Stimulated activated CD8-positive, alpha-beta memory T cell treated with anti-CD3 and anti-CD28 coated beads, Interleukin-4, amount 100 ng/mL, for 48 hours (primary cell): ENCODE data around the gene RHOT2.
A peak's percentile ranks its signal among the peaks of the same experiment; 100 is the strongest.

Experiments
- DNase-seq: peaks from one replicate; pipeline ENCODE4 v3.0.0-alpha.2; 2020

RHOT2 gene

GRCh38 chr16:632486-633335 is 35.2 kb upstream of the RHOT2 start:
- DNase-seq = no peak

- DNase-seq = no peak
Measured at GRCh38 chr16:633336-634050, 34.4 kb upstream of the RHOT2 start.

- DNase-seq = no peak
Measured at GRCh38 chr16:634051-634670, 33.8 kb upstream of the RHOT2 start.

- DNase-seq = no peak
Measured at GRCh38 chr16:634996-635395, 32.9 kb upstream of the RHOT2 start.

DNA sequence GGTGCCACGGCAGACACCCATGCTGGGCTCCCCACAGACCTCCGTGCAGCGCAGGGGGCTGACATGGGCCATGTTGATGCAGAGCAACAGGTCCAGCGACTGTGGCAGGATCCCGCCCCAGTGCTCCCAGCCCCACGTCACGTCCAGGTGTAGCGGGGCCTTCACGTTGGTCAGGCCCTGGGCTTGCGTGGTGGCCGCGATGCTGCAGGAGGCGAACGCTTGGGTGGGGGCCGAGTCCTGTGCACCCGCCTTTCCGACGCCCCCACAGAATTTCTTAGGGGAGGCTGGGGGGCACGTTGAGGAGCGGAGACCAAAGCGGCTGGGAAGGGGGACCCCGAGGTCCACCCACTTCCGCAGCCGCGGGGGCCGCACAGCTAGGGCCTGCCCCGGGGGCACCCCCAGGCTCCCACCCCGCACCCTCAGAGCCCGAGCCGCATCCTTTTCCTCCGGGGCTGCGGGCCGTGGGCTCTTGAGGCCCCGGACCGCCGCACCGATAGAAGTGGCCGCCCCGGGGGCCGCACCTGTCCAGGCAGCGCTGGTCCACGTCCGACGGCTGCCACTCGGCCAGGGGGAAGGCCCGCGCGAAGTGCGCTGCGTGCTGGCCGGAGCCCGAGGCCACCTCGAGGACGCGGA is 32.2 kb upstream of the RHOT2 start:
- DNase-seq = no peak

- peak; percentile 98 for DNase-seq
Measured at GRCh38 chr16:636206-637080, 31.5 kb upstream of the RHOT2 start, which contains the start of gene METTL26. METTL26 (minus strand) TSS chr16:636305; CDS start chr16:636290, 15 bp downstream.

DNA sequence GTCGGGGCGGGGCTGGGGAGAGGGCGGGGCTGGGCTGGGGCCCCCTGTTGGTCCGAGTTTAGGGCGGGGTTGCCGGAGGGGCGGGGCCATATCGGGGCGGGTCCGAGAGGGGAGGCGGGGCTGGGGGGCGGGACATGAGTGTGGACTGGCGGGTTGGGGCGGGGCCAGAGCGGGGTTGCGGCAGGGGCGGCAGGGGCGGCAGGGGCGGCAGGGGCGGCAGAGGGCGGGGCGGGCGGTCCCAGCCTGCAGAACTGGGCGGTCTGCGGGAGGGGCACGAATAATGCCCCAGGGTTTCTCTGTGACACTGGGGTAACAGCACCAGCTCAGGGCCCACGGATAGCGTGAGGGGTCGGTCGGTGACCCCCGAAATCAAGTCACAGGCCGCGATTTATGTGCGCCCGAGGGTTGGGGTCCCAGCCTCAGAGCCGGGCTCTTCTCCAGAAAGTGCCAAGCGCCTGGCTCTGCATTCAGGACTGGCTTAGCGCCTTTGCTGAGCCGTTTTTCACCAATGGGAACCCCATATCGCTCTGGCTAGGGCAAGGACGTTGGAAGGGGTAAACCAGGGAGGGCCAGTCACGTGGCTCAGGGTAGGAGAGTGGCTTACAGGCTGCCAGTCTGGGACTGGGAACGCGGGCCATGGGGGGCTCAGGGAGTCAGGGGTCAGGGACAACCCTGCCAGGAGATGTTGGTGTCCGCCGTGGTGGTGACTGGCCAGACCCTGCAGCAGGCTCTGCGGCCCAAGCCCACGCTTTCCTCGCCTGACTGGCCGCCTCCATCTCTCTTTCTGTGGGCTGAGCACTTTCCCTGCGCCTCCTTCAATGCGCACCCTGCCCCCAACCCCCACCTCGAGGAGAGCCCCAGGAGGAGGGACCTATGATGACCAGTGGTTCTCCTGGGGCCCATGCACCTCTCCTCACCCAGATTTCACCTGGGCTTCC is 30.6 kb upstream of the RHOT2 start:
- peak; percentile 91 for DNase-seq

DNA sequence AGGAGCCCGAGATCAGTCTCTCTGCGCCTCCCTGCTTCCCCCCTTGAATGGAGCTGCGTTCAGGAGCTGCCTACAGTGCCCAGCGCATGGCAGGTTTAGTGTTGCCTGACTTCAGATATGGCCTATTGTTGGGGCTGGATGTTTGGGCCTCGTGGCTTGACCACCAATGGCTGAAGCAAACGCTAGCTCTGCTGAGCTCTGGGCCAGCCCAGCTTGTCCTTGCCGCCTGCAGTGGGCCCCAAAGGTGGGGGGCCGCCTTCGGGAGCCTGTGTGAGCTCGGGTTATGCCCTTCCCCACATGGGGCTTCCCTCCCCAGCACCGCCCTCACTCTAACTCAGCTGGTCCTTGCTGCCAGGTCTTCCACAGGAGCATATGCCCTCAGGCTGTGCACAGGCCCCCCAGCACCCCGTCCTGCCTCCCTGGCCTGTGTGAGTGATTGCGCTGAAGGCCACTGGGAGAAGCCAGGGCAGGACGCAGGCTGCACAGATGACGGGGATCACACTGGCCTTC is 29.8 kb upstream of the RHOT2 start:
- DNase-seq = no peak

- no peak for DNase-seq
Measured at GRCh38 chr16:638836-639235, 29.1 kb upstream of the RHOT2 start.

DNA sequence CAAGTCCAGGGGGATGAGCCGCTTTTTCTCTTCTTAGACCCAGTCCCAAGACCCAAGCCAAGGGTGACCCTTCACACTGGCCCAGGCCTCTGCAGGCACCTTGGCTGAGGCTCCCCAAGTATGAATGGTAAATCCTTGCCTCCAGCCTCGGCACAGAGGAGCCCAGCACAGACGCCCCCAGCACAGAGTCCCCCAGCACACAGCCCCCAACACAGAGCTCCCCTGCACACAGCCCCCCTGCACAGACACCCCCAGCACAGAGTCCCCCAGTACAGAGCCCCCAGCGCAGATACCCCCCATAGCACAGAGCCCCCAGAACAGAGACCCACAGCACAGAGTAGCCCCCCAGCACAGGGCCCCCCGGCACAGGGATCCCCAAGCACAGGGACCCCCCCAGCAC is 27.3 kb upstream of the RHOT2 start:
- no peak for DNase-seq

DNA sequence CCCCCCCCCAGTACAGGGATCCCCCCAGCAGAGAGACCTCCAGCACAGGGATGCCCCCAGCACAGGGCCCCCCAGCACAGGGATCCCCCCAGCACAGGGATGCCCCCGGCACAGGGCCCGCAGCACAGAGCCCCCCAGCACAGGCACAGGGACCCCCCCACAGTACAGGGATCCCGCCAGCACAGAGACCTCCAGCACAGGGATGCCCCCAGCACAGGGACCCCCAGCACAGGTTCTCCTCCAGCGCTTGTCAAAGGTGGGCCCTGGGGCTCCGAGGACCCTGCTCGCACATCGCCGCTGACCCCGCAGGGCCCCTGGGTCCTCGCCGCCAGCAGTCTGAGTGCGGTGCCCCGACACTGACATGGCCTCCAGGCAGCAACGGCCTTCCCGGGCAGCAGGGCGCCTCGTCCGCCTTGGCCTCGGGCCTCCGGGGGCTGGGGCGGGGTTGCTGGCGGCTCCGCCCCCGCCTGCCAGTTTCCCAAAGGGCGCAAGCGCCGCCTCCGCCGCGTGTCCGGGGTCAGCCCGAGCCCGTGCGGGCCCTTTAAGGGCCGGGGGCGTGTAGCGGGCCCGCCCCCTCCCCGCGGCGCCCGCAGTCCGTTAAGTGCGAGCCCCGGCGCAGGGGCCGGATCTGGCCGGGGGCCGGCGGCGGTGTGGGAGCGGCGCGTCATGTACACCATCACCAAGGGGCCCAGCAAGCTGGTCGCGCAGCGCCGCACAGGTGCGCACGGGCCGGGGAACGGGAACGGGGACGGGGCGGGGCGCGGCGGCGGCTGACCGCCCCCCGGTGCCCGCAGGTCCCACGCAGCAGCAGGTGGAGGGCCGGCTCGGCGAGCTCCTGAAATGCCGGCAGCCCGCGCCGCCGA is 26.4 kb upstream of the RHOT2 start, which contains the start of gene MCRIP2:
Gene MCRIP2 (plus strand): TSS at position 503 of the 863 bp plus-strand sequence. CDS start 164 bp downstream, at position 667.
- DNase-seq = peak; percentile 84

GRCh38 chr16:642189-643049 is 25.5 kb upstream of the RHOT2 start:
- DNase-seq = peak; percentile 60

DNA sequence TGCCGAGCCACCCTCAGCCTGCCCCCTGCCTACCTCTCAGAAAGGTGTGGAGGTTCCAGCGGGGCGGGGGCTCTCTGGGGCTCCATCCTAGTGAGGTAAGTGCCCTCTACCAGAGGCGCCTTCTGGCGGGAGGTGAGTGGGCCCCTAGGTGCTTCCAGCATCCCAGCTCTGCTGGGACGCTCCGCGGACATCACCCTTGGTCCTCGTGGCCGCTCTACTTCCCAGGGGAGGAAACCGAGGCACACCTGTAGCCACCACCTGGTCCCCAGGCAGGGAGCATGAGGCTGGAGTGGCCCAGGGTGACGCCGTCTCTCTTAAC is 24.9 kb upstream of the RHOT2 start:
- DNase-seq = no peak

DNA sequence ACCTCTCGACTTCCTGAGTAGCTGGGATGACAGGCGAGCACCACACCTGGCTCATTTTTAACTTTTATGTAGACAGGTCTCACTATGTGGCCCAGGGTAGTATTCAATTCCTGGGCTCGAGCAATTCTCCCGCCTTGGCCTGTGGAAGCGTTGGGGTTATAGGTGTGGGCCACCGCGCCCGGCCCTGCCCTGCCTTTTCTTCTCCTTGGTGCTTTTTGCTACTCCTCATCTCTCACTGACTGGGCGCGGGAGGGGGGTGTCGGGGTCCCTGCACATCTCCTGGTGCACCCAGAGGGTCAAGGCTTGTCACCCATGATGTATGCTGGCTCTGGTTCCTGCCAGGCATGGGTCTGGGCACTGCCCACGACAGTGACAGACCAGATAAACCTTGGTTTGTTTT is 23.4 kb upstream of the RHOT2 start:
- no peak for DNase-seq

GRCh38 chr16:645852-646678 is 21.9 kb upstream of the RHOT2 start:
- no peak for DNase-seq

- DNase-seq = no peak
Measured at GRCh38 chr16:646679-647172, 21.2 kb upstream of the RHOT2 start.

- no peak for DNase-seq
Measured at GRCh38 chr16:647173-647902, 20.6 kb upstream of the RHOT2 start.
